Loucy (cell line): ENCODE measurements around the gene CD8B.
"Not testable (repeated sequence)": the region's sequence is repeated elsewhere in the genome, so short reads cannot be mapped to it uniquely, and the experiment has no call there.

ENCODE experiments used
- EZH2phosphoT487 ChIP-seq: fragments of 200-600 bp; IDR thresholded peaks from 2 replicates; pipeline ENCODE4 v1.6.1; 2018; ENCODE audit warnings: antibody characterized with exemption, mild to moderate bottlenecking, moderate library complexity, borderline replicate concordance
- TF ChIP-seq, protein P1 (sequence below): fragments of 200-600 bp; sonication (generic); conservative IDR thresholded peaks from 2 replicates; pipeline ENCODE4 v1.5.1; 2014; ENCODE audit warnings: mild to moderate bottlenecking, antibody characterized with exemption, low read length

DNA sequence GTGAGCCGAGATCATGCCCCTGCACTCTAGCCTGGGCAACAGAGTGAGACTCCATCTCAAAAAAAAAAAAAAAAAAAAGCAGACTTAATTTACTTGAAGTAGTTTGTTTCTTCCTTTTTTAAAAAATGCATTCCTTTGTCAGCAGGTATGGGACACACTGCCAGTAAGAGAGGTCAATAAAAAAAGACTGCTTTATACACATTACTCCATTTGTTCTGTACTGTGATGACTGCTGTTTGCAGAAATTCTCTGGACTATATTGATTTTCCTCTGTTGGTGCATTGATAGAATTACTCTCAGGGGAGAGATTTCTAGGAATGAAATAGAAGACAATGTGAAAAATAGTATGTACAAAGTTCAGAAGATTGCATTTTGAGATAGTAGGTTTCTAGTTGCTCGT lies 21.2 kb upstream of the CD8B start:
- TF ChIP-seq, protein P1, sequence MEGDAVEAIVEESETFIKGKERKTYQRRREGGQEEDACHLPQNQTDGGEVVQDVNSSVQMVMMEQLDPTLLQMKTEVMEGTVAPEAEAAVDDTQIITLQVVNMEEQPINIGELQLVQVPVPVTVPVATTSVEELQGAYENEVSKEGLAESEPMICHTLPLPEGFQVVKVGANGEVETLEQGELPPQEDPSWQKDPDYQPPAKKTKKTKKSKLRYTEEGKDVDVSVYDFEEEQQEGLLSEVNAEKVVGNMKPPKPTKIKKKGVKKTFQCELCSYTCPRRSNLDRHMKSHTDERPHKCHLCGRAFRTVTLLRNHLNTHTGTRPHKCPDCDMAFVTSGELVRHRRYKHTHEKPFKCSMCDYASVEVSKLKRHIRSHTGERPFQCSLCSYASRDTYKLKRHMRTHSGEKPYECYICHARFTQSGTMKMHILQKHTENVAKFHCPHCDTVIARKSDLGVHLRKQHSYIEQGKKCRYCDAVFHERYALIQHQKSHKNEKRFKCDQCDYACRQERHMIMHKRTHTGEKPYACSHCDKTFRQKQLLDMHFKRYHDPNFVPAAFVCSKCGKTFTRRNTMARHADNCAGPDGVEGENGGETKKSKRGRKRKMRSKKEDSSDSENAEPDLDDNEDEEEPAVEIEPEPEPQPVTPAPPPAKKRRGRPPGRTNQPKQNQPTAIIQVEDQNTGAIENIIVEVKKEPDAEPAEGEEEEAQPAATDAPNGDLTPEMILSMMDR, result not testable (repeated sequence)
- TF ChIP-seq EZH2phosphoT487, result not testable (repeated sequence)
